Activated T-cell treated with anti-CD3 and anti-CD28 coated beads, Interleukin-2, amount 50 U/mL, for 1 hour (primary cell): ENCODE data around the gene FLNB.

ENCODE experiments used
- DNase-seq: peaks from one replicate; pipeline ENCODE4 v3.0.0-alpha.2; 2020

Gene FLNB

DNA sequence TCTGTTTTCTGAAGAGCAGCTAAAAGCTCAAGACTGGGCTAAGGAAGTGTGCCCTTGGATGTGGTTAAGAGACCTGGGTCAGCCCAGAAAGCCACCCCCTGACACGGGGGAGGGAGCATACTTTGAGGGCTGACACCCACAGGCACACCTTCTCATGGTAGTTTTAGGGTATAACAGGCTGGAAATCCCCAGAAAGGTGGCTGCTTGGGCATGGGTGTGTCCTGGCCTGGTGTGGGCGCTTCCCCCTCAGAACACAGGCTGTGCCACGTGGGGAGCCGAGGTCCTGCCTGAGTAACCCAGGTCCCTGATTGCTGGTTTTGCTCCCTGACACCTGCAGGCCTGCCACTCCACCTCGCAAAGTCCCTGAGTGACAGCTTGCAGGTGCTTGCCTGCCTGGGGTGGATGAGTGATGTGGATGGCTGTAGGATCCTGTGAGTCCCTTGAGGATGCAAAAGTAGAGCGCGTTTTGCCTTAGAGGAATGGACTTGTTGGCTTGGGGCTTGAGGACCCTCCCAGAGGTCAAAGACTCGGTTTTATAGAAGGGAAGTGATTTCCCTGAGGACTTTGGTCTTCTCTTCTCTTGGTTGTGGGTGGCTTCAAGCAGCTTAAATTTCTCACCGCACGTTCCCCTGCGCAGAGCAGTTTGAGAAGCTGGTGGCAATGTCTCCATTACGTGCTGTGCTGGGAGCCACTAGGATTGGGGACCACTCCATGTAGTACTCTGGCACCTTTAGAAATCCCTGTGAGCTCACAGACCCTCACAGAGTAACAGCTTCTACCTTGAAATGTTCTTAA lies 108.1 kb downstream of the FLNB start:
- peak; percentile 49 for DNase-seq

DNA sequence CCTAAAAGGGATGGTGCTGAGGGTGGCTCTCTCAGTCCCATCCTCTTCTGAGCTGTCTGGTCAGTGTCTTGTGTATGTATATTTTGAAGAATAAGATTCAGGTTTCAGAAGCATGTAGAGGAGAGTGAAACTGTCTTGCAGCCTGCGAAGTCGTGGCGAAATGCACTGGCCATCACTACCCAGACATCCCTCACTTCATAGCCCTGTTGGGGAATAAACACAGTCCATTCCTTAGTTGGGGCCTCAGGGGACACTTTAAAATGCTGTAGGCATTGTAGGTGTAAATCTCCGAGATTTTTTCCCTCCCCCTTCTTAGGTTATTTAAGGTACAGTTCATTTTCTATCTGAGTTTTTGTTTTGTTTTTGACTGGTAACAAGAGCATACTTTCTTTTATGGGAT lies 108.8 kb downstream of the FLNB start:
- no peak for DNase-seq

DNA sequence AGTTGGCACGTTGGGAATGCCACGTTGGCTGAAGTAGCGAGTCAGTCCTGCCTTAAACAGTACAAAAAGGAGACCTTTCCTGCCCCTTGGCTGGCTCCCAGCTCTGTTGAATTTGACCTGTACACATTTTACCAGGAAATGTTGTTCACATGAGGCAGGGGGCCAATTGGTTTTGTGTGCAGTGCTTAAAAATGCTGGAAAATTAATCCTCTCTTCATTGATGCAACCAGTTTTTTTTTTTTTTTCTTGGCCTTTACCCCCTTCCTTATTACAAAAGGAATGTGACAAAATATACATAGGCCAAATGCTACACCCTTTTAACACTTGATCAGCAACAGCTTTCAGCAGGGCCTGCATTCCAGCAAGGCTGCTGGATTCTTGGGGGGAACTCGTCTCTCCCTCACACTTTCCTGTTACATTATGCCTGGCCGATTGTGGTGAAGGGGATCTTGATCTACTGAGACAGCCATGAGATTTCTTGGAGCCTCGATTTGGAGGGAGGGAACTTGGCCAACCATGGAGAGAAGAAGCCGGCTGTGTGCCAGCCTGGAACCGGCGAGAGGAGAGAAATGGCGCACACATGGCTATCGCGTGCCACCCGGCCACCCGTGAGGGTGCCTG lies 109.4 kb downstream of the FLNB start:
- no peak for DNase-seq

DNA sequence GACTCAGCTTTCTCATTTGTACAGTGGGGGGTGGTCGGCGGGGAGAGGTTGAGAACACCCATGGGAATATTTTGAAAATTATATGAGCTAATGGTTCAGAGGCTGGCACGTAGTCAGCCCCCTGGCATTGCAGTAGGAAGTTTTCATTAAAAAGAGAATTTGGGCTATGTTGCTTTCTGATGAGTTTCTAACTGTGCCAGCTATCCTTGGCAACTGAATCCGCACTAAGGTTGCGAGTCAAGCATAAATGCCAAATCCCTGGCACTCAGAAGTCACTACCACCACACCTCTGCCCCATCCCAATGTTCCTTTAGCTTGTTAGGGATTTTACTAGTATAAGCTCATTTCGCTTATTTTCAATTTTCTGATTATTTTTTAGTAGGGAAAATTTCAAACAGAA lies 111.0 kb downstream of the FLNB start:
- no peak for DNase-seq

DNA sequence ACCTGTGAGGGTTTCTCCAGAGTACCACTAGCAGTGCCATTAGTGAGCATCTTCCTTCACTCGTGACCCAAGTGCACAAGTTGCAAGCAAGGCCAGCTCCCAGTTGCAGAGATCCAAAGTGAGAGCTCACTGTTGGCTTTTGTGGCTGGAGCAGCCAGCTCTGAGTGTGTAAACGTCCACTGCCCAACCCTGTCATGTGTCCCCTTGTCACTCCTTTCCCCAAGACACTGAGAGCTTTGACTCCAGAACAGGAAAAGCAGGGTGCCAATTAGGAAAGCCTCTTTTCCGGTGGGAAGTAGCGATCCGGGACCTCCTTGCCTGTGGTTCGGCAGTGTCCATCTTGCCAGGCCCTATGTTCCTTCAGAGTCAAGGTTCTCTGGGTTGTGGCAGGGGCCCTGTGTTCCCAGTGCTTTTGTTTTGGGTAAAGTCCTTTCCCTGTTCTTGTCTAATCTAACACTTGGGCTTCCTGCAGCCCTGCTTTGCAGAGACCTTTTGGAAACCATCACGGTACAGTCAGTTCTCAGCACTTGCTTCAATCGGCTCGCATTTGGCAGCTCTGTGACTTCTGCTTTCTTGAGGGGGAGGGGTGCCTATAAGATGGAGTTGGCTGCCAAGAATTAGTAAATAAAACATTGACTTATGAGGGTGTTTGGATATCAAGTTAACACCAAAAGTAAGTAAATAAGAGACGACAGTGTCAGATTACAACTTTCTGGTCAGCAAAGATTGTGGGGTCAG lies 112.0 kb downstream of the FLNB start:
- no peak for DNase-seq

- DNase-seq = no peak
Observed at GRCh38 chr3:58121183-58121582, 113.0 kb downstream of the FLNB start.

- DNase-seq = no peak
Observed at GRCh38 chr3:58122936-58123700, 114.9 kb downstream of the FLNB start.

DNA sequence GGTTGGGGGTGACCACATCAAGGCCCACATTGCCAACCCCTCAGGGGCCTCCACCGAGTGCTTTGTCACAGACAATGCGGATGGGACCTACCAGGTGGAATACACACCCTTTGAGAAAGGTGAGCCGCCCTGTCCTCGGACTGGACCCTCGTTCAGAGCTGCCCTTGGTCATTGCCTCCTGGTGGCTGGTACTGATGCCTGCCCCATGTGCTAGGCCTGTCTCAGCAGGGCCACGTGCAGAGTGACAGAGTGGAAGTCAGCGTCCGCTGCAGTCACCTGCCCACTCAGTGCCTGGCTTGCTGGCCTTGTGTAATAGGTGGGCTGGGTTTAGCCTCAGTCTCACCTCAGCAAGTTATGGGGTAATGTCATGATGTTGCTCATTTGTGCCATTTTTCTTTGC lies 116.2 kb downstream of the FLNB start:
- no peak for DNase-seq

DNA sequence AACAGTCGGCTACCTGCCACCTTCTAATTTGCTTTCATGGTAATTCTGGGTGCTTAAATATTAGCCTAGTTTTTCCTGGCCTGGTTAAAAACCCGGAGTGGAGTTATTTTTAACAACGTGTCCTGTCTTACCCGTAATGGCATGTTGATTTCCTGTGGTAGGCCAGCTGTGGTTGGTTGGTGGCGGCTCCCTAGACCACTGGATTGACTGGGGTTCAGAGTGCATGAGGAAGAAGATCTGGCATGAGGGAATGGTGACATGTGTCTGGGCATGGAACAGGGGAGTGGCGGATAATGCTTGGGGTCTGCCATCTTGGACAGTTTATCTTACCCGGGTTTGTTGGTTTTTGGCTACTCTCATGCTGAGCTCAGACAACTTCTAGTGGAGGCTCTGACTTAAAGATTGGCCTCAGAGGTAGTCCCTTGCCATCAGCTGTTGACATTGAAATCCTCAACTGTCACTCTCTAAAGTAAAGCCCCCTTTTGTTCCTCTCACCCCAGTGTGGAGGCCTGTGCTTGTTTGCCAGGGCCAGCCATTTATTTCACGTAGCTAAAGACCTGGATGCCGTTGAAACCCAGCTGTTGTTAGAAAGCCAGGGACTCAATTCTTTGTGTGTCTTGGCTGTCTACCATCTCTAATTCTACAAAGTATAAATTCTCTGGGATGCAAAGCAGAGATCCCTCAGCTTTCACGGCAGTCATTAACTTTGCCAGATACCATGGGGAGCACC lies 121.0 kb downstream of the FLNB start:
- DNase-seq = no peak

DNA sequence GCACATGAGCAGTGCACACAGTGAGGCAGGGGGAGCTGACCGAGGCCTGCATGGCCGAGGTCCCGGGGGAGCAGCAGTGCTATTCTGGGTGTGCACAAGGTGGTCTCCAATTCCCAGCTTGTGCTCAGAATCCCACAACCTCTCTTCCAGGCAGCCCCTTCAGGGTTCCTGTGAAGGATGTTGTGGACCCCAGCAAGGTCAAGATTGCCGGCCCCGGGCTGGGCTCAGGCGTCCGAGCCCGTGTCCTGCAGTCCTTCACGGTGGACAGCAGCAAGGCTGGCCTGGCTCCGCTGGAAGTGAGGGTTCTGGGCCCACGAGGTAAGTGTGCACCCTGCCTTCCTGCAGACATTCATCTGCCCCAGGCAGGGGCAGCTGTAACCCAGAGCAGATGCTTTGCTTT lies 122.4 kb downstream of the FLNB start:
- no peak for DNase-seq

DNA sequence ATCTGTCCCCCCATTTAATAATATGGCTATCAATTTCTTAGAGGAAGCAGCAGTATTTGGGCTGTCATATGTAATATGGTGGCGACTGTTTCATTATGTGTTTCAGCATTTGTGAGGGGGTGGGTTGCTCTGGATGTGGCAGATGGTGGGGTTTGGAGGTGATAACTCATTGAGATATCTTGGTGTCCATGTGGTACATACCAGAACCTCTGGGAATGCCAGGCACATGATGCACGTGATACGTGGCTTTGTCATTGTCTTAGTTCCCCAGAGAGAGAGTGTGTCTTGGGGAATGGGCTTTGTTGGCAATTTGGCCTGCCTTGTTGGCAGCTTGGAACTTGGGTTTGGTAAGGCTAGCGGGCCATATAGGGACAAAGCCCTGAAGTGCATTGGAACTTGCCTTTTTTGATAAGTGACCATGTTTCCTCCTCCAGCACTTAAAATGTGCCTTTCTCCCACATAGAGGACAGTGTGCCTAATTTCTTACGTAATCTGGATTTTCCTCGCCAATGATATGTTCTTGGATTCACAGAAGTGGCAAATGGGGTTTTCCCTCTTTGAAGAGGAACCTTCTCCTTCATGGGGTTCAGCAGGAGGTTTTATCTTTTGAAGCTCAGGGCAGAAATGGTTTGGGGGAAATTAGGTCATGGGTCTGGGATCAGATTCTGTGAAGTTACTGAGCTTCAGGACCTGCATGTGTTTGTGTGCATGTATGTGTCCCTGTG lies 123.0 kb downstream of the FLNB start:
- no peak for DNase-seq

DNA sequence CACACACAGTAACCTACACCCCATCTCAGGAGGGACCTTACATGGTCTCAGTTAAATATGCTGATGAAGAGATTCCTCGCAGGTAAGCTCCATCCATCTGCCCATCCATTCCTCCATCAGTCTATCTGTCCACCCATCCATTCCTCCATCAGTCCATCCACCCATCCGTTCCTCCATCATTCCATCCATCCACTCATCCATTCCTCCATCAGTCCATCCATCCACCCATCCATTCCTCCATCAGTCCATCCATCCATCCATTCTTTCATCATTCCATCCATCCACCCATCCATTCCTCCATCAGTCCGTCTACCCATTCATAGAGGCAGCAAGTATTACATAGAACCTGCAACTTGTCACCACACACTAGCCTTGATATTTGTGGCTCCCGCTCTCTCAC lies 124.6 kb downstream of the FLNB start:
- no peak for DNase-seq

- DNase-seq = no peak
Observed at GRCh38 chr3:58134468-58134867, 126.2 kb downstream of the FLNB start.

DNA sequence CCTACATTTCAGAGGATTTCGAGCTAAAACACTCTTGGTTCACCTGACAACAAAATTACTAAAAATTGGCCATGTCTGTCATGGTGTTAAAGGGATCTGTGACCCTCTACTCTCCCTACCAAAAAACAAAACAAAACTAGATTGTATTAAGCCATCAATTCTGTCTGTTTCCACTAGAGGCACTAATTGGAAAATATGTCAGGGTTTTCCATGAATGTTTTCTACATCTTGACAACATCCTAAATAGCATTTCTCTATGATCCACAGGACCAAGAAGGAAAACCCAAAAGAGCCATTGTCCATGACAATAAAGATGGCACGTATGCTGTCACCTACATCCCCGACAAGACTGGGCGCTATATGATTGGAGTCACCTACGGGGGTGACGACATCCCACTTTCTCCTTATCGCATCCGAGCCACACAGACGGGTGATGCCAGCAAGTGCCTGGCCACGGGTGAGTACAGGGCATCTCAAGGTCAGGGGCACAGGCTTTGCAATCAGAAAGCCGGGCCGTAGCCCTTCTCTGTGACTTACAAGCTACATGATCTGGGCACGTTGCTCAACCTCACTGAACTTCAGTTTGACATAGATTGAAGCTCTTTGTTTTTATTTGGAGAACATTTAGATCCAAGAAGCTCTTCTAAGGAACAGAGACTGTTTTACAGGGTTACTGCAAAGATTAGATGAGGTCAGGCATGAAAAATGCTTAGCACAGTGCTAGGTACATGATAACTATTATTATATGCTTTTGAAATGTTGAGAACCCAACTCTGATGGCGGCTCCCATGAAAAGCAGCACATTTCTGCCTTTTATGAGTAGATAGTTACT lies 127.7 kb downstream of the FLNB start:
- DNase-seq = no peak

GRCh38 chr3:58137306-58137705 lies 129.1 kb downstream of the FLNB start:
- no peak for DNase-seq

- DNase-seq = no peak
Observed at GRCh38 chr3:58141766-58142345, 133.6 kb downstream of the FLNB start.

- DNase-seq = no peak
Observed at GRCh38 chr3:58143417-58144055, 135.3 kb downstream of the FLNB start.

- no peak for DNase-seq
Observed at GRCh38 chr3:58144478-58145325, 136.5 kb downstream of the FLNB start.

GRCh38 chr3:58148049-58148448 lies 139.8 kb downstream of the FLNB start:
- no peak for DNase-seq
